HEK293 (cell line): Measurements from ENCODE around the gene RPS25.

Source experiments
- CTCF ChIA-PET: fragments of 350-600 bp; formaldehyde crosslinking; extraction: SDS; loops from one replicate; lab custom pipeline; 2021; ENCODE audit warnings: antibody characterized with exemption; lab: Yijun Ruan, JAX
- POLR2A ChIA-PET: fragments of 300-600 bp; formaldehyde crosslinking; extraction: SDS; loops from one replicate; lab custom pipeline; 2020; ENCODE audit warnings: antibody characterized with exemption, inconsistent platforms; lab: Yijun Ruan, JAX
- H3K27ac ChIP-seq: fragments of 200-500 bp; sonication (Bioruptor generic); 2 replicates; pipeline ENCODE4 v1.5.1; 2014; ENCODE audit warnings: low read depth, low read length, control low read depth, inconsistent platforms; ENCODE audit errors: extremely low read depth
- H3K36me3 ChIP-seq, 2 experiments: fragments of 200-500 bp in 1 of 2; sonication (Bioruptor generic) in 1 of 2; 1 replicate in 1 of 2; 2 replicates in 1 of 2; pipeline ENCODE4 v1.5.1; 2014 to 2017; ENCODE audit warnings: inconsistent platforms in 2 of 2, low read length in 2 of 2; ENCODE audit not compliant: control insufficient read depth in 2 of 2, insufficient read depth in 1 of 2
- H3K4me1 ChIP-seq: fragments of 200-500 bp; sonication (Bioruptor generic); 2 replicates; pipeline ENCODE4 v1.5.1; 2014; ENCODE audit warnings: mild to moderate bottlenecking, low read length, inconsistent platforms; ENCODE audit not compliant: control insufficient read depth, insufficient read depth
- H3K4me3 ChIP-seq: 2 replicates; pipeline ENCODE4 v1.5.1; 2011; ENCODE audit warnings: low read depth, mild to moderate bottlenecking, control low read depth, low read length, moderate library complexity
- H3K9me3 ChIP-seq: fragments of 200-500 bp; sonication (Bioruptor generic); 2 replicates; pipeline ENCODE4 v1.5.1; 2014; ENCODE audit warnings: low read depth, low read length, inconsistent platforms; ENCODE audit not compliant: control insufficient read depth, insufficient read depth
- HOXC10 ChIP-seq: sonication (generic); formaldehyde crosslinking; IDR thresholded peaks from 2 replicates; pipeline ENCODE4 v1.8.1; 2023; ENCODE audit warnings: mild to moderate bottlenecking, missing genetic modification reagents
- INSM2 ChIP-seq: fragments of 450-650 bp; formaldehyde crosslinking; IDR thresholded peaks from 2 replicates; pipeline ENCODE4 v1.5.1; 2016; ENCODE audit warnings: missing biosample characterization, missing genetic modification characterization
- KLF16 ChIP-seq: fragments of 450-650 bp; formaldehyde crosslinking; IDR thresholded peaks from 2 replicates; pipeline ENCODE4 v1.5.1; 2017; ENCODE audit warnings: missing biosample characterization, missing genetic modification characterization
- KLF8 ChIP-seq: fragments of 450-650 bp; formaldehyde crosslinking; IDR thresholded peaks from 2 replicates; pipeline ENCODE4 v1.5.1; 2016; ENCODE audit warnings: missing biosample characterization, missing genetic modification characterization
- PBX3 ChIP-seq: sonication (generic); formaldehyde crosslinking; IDR thresholded peaks from 2 replicates; pipeline ENCODE4 v1.8.1; 2022; ENCODE audit warnings: mild to moderate bottlenecking, moderate library complexity, missing genetic modification reagents
- SCRT2 ChIP-seq: fragments of 450-650 bp; formaldehyde crosslinking; IDR thresholded peaks from 2 replicates; pipeline ENCODE4 v1.5.1; 2016; ENCODE audit warnings: missing biosample characterization, missing genetic modification characterization
- SETDB1 ChIP-seq: IDR thresholded peaks from one replicate; pipeline ENCODE4 v1.6.1; 2017; ENCODE audit warnings: mild to moderate bottlenecking, low read length, moderate library complexity, mixed read lengths; ENCODE audit not compliant: insufficient read length
- SP7 ChIP-seq: fragments of 450-650 bp; formaldehyde crosslinking; IDR thresholded peaks from 2 replicates; pipeline ENCODE4 v1.5.1; 2016; ENCODE audit warnings: missing biosample characterization, missing genetic modification characterization
- TRIM28 ChIP-seq: IDR thresholded peaks from 2 replicates; pipeline ENCODE4 v1.6.1; 2011; ENCODE audit warnings: low read length, control low read depth, borderline replicate concordance
- ZBTB20 ChIP-seq: fragments of 450-650 bp; formaldehyde crosslinking; IDR thresholded peaks from 2 replicates; pipeline ENCODE4 v1.5.1; 2016; ENCODE audit warnings: missing biosample characterization, missing genetic modification characterization
- ZNF114 ChIP-seq: fragments of 450-650 bp; formaldehyde crosslinking; IDR thresholded peaks from 2 replicates; pipeline ENCODE4 v1.5.0; 2017; ENCODE audit warnings: missing biosample characterization, missing genetic modification characterization
- ZNF121 ChIP-seq: fragments of 450-650 bp; formaldehyde crosslinking; IDR thresholded peaks from 2 replicates; pipeline ENCODE4 v1.5.1; 2016; ENCODE audit warnings: missing biosample characterization, missing genetic modification characterization
- ZNF19 ChIP-seq: fragments of 450-650 bp; formaldehyde crosslinking; IDR thresholded peaks from 2 replicates; pipeline ENCODE4; 2016; ENCODE audit warnings: missing biosample characterization, missing genetic modification characterization, low read depth
- ZNF2 ChIP-seq: fragments of 450-650 bp; formaldehyde crosslinking; IDR thresholded peaks from 2 replicates; pipeline ENCODE4 v1.5.1; 2016; ENCODE audit warnings: missing biosample characterization, missing genetic modification characterization
- ZNF214 ChIP-seq: fragments of 450-650 bp; formaldehyde crosslinking; IDR thresholded peaks from 2 replicates; pipeline ENCODE4 v1.5.1; 2017; ENCODE audit warnings: missing biosample characterization, mild to moderate bottlenecking, missing genetic modification characterization, borderline replicate concordance
- ZNF221 ChIP-seq: fragments of 450-650 bp; formaldehyde crosslinking; IDR thresholded peaks from 2 replicates; pipeline ENCODE4 v1.5.1; 2017; ENCODE audit warnings: missing biosample characterization, missing genetic modification characterization, borderline replicate concordance
- ZNF23 ChIP-seq: fragments of 450-650 bp; formaldehyde crosslinking; IDR thresholded peaks from 2 replicates; pipeline ENCODE4 v1.5.1; 2016; ENCODE audit warnings: missing biosample characterization, missing genetic modification characterization, borderline replicate concordance
- ZNF302 ChIP-seq: fragments of 450-650 bp; formaldehyde crosslinking; IDR thresholded peaks from 2 replicates; pipeline ENCODE4 v1.5.1; 2016; ENCODE audit warnings: missing biosample characterization, missing genetic modification characterization, low read depth
- ZNF341 ChIP-seq: fragments of 450-650 bp; formaldehyde crosslinking; IDR thresholded peaks from 2 replicates; pipeline ENCODE4; 2016; ENCODE audit warnings: low read depth, missing biosample characterization, missing genetic modification characterization
- ZNF37A ChIP-seq: fragments of 450-650 bp; IDR thresholded peaks from 2 replicates; pipeline ENCODE4 v1.5.1; 2018; ENCODE audit warnings: missing biosample characterization, missing genetic modification characterization
- ZNF426 ChIP-seq: fragments of 450-650 bp; formaldehyde crosslinking; IDR thresholded peaks from 2 replicates; pipeline ENCODE4 v1.5.1; 2017; ENCODE audit warnings: missing biosample characterization, missing genetic modification characterization, mild to moderate bottlenecking, inconsistent platforms, moderate library complexity
- ZNF530 ChIP-seq: fragments of 450-650 bp; formaldehyde crosslinking; IDR thresholded peaks from 2 replicates; pipeline ENCODE4 v1.5.1; 2016; ENCODE audit warnings: low read depth, missing biosample characterization, missing genetic modification characterization
- ZNF544 ChIP-seq: fragments of 450-650 bp; formaldehyde crosslinking; IDR thresholded peaks from 2 replicates; pipeline ENCODE4 v1.5.0; 2017; ENCODE audit warnings: missing biosample characterization, missing genetic modification characterization
- ZNF600 ChIP-seq: fragments of 450-650 bp; formaldehyde crosslinking; IDR thresholded peaks from 2 replicates; pipeline ENCODE4 v1.5.1; 2016; ENCODE audit warnings: missing biosample characterization, missing genetic modification characterization
- ZNF785 ChIP-seq: fragments of 450-650 bp; formaldehyde crosslinking; IDR thresholded peaks from 2 replicates; pipeline ENCODE4 v1.5.1; 2016; ENCODE audit warnings: missing biosample characterization, missing genetic modification characterization
- ZNF843 ChIP-seq: fragments of 450-650 bp; formaldehyde crosslinking; IDR thresholded peaks from 2 replicates; pipeline ENCODE4 v1.5.1; 2016; ENCODE audit warnings: missing biosample characterization, missing genetic modification characterization
- ZXDB ChIP-seq: fragments of 450-650 bp; formaldehyde crosslinking; IDR thresholded peaks from 2 replicates; pipeline ENCODE4 v1.5.1; 2016; ENCODE audit warnings: missing biosample characterization, missing genetic modification characterization
- TF ChIP-seq, protein P1 (sequence below): fragments of 450-650 bp; formaldehyde crosslinking; IDR thresholded peaks from 2 replicates; pipeline ENCODE4 v1.5.1; 2016; ENCODE audit warnings: missing biosample characterization, missing genetic modification characterization
- TF ChIP-seq, protein P2 (sequence below): fragments of 450-650 bp; formaldehyde crosslinking; IDR thresholded peaks from 2 replicates; pipeline ENCODE4 v1.5.1; 2016; ENCODE audit warnings: missing biosample characterization, missing genetic modification characterization, low read depth

RPS25 gene

DNA sequence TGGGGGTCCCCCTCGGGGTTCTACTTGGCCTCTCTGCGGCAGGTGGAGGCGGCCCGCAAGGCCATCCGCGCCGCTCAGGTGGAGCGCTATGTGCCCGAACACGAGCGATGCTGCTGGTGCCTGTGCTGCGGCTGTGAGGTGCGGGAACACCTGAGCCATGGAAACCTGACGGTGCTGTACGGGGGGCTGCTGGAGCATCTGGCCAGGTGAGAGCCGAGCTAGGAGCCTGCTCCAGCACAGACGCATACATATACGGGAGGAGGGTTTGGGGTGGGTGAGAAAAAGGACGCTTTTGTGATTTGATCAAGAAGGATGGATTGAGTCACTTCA lies 19.8 kb downstream of the RPS25 start (continued):
- 0 out of 2 replicates have a peak, but pooled peaks have one; percentile 6 for TF ChIP-seq ZNF2
- TF ChIP-seq, all 188 proteins: peak for 3

- H3K4me1 ChIP-seq: no peaks in the 10 kb centered on the region
- ChIA-PET CTCF (interaction anchor here (0.6 to 2.1 kb wide), 7 partner anchors 13 to 377 kb away, joined by 3 to 8 read pairs (median 4); partner anchors contain the start of genes RPS25 and TRAPPC4), POLR2A (interaction anchor here (0.6 to 1.9 kb wide), 19 partner anchors 8 to 386 kb away, joined by 3 to 15 read pairs (median 3); partner anchors contain the start of genes HINFP, HMBS, RPS25 and SLC37A4)
- H3K9me3 ChIP-seq: no peaks in the 10 kb centered on the region
- H3K4me3 ChIP-seq: peak within 1 kb of the TSS; percentile 94
- H3K27ac ChIP-seq: peak within 1 kb of the TSS; percentile 53; the same call in 1 of the 2 replicates
- H3K36me3 ChIP-seq: peaks cover 13 to 31% of the 10 kb centered on the region in 2 experiments; a peak in 2 of 3 replicates
- TF ChIP-seq, protein P1, sequence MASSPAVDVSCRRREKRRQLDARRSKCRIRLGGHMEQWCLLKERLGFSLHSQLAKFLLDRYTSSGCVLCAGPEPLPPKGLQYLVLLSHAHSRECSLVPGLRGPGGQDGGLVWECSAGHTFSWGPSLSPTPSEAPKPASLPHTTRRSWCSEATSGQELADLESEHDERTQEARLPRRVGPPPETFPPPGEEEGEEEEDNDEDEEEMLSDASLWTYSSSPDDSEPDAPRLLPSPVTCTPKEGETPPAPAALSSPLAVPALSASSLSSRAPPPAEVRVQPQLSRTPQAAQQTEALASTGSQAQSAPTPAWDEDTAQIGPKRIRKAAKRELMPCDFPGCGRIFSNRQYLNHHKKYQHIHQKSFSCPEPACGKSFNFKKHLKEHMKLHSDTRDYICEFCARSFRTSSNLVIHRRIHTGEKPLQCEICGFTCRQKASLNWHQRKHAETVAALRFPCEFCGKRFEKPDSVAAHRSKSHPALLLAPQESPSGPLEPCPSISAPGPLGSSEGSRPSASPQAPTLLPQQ (tag by site-specific recombination): peak; percentile 76
- peak; percentile 45; the same call in 1 of the 2 replicates for TF ChIP-seq ZXDB (tag by site-specific recombination)
- no peak for TF ChIP-seq ZNF19 (tag by site-specific recombination)
- TF ChIP-seq ZNF341 (tag by site-specific recombination): 0 out of 2 replicates have a peak, but pooled peaks have one; percentile 16
- no peak for TF ChIP-seq ZNF843 (tag by site-specific recombination)
- 0 out of 2 replicates have a peak, but pooled peaks have one; percentile 29 for TF ChIP-seq SCRT2 (tag by site-specific recombination)
- TF ChIP-seq TRIM28: peak; percentile 72; the same call in 1 of the 2 replicates
- TF ChIP-seq KLF8: peak; percentile 68; the same call in 1 of the 2 replicates
- no peak for TF ChIP-seq ZNF544
- TF ChIP-seq, protein P2, sequence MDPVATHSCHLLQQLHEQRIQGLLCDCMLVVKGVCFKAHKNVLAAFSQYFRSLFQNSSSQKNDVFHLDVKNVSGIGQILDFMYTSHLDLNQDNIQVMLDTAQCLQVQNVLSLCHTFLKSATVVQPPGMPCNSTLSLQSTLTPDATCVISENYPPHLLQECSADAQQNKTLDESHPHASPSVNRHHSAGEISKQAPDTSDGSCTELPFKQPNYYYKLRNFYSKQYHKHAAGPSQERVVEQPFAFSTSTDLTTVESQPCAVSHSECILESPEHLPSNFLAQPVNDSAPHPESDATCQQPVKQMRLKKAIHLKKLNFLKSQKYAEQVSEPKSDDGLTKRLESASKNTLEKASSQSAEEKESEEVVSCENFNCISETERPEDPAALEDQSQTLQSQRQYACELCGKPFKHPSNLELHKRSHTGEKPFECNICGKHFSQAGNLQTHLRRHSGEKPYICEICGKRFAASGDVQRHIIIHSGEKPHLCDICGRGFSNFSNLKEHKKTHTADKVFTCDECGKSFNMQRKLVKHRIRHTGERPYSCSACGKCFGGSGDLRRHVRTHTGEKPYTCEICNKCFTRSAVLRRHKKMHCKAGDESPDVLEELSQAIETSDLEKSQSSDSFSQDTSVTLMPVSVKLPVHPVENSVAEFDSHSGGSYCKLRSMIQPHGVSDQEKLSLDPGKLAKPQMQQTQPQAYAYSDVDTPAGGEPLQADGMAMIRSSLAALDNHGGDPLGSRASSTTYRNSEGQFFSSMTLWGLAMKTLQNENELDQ (tag by site-specific recombination): no peak
- no peak for TF ChIP-seq ZNF530 (tag by site-specific recombination)
- 0 out of 2 replicates have a peak, but pooled peaks have one; percentile 37 for TF ChIP-seq KLF16
- no peak for TF ChIP-seq ZNF426
- TF ChIP-seq ZNF114 (tag by site-specific recombination): no peak
- peak; percentile 50; the same call in 1 of the 2 replicates for TF ChIP-seq HOXC10 (CRISPR knock-in tag)
- no peak for TF ChIP-seq ZNF600 (tag by site-specific recombination)
- peak; percentile 45; the same call in 1 of the 2 replicates for TF ChIP-seq ZBTB20 (tag by site-specific recombination)
- no peak for TF ChIP-seq ZNF37A (tag by site-specific recombination)
- TF ChIP-seq ZNF302 (tag by site-specific recombination): no peak
- TF ChIP-seq ZNF121 (tag by site-specific recombination): 0 out of 2 replicates have a peak, but pooled peaks have one; percentile 37
- no peak for TF ChIP-seq ZNF785
- TF ChIP-seq ZNF23 (tag by site-specific recombination): no peak
- peak; percentile 45 for TF ChIP-seq SETDB1
- TF ChIP-seq SP7: peak; percentile 57
- no peak for TF ChIP-seq INSM2 (tag by site-specific recombination)
- no peak for TF ChIP-seq ZNF214 (tag by site-specific recombination)
- 0 out of 2 replicates have a peak, but pooled peaks have one; percentile 31 for TF ChIP-seq PBX3 (CRISPR knock-in tag)
- no peak for TF ChIP-seq ZNF221 (tag by site-specific recombination)
Observed at GRCh38 chr11:118997627-118998387, 20.3 kb downstream of the RPS25 start, which contains the start of gene CENATAC. Gene CENATAC, plus strand, starts transcription at chr11:118998138. Its CDS starts 60 bp downstream, at chr11:118998198.
